ENCODE data around the gene LSAMP. TPM values are rescaled to one million over a fixed set of nuclear protein-coding genes. Genes with fewer than 3 reads are reported as not detected.

LSAMP gene
- total RNA-seq, 1 experiment from 2014 or later = 0.90 TPM

- Histone ChIP-seq H2BK120ac (ENCODE audit: low read depth, low read length, poor library complexity, severe bottlenecking) (no peak overlapping the region), H3K14ac (ENCODE audit: insufficient read depth, low read length) (no peak overlapping the region), H4K5ac (ENCODE audit: insufficient read length, low read depth, low read length) (no peak overlapping the region), H2BK15ac (ENCODE audit: low read depth, low read length) (no peak overlapping the region), H3K4me2 (ENCODE audit: insufficient read depth, insufficient read length, low read length) (no peak overlapping the region), H4K91ac (ENCODE audit: insufficient read length, low read depth, low read length) (no peak overlapping the region), H3K79me2 (ENCODE audit: insufficient read depth, low read length) (no peaks in the 10 kb centered on the region), H3K27ac (ENCODE audit: insufficient read length, low read depth, low read length) (no peak overlapping the region), H2AK5ac (ENCODE audit: insufficient read length, low read length) (no peak overlapping the region), H2BK12ac (ENCODE audit: insufficient read length, low read depth, low read length) (no peak overlapping the region), H3K23ac (ENCODE audit: insufficient read length, low read depth, low read length) (no peak overlapping the region), H3K9ac (ENCODE audit: extremely low read depth, insufficient read length, low read length) (no peak overlapping the region), H2AFZ (ENCODE audit: low read length) (no peak overlapping the region), H3T11ph (ENCODE audit: low read length) (no peak overlapping the region), H3K4ac (ENCODE audit: low read depth, low read length) (no peak overlapping the region), H3K23me2 (ENCODE audit: insufficient read length, low read depth, low read length, poor library complexity, severe bottlenecking) (no peaks in the 10 kb centered on the region), H3K56ac (ENCODE audit: insufficient read length, low read depth, low read length) (no peak overlapping the region), H3K9me3 (ENCODE audit: control insufficient read depth, low read depth, low read length) (no peaks in the 10 kb centered on the region), H2BK20ac (ENCODE audit: low read depth, low read length, poor library complexity, severe bottlenecking) (no peak overlapping the region), H3K27me3 (ENCODE audit: insufficient read depth, low read length) (no peaks in the 10 kb centered on the region), H3K79me1 (ENCODE audit: insufficient read depth, low read depth, low read length, poor library complexity, severe bottlenecking) (no peaks in the 10 kb centered on the region), H3K18ac (ENCODE audit: insufficient read length, low read depth, low read length) (no peak overlapping the region), H2BK5ac (ENCODE audit: insufficient read length, low read length) (no peak overlapping the region), H4K8ac (replicated peaks; ENCODE audit: insufficient read length, low read depth, low read length) (no peak overlapping the region), H3K4me1 (ENCODE audit: insufficient read depth, low read length) (no peaks in the 10 kb centered on the region), H4K20me1 (ENCODE audit: control insufficient read depth, insufficient read depth, insufficient read length) (no peaks in the 10 kb centered on the region)
- H3K4me3 Mint-ChIP-seq = no peak overlapping the region
- no peak overlapping the region for H3K27ac Mint-ChIP-seq
- H3K4me1 Mint-ChIP-seq = no peaks in the 10 kb centered on the region
- TF ChIP-seq, protein P1, sequence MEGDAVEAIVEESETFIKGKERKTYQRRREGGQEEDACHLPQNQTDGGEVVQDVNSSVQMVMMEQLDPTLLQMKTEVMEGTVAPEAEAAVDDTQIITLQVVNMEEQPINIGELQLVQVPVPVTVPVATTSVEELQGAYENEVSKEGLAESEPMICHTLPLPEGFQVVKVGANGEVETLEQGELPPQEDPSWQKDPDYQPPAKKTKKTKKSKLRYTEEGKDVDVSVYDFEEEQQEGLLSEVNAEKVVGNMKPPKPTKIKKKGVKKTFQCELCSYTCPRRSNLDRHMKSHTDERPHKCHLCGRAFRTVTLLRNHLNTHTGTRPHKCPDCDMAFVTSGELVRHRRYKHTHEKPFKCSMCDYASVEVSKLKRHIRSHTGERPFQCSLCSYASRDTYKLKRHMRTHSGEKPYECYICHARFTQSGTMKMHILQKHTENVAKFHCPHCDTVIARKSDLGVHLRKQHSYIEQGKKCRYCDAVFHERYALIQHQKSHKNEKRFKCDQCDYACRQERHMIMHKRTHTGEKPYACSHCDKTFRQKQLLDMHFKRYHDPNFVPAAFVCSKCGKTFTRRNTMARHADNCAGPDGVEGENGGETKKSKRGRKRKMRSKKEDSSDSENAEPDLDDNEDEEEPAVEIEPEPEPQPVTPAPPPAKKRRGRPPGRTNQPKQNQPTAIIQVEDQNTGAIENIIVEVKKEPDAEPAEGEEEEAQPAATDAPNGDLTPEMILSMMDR (conservative IDR thresholded peaks at IDR 0.05) = no peak
- WGBS (ENCODE audit: extremely low coverage, insufficient read length, low lambda C conversion rate) = no CpG with 5 or more reads among the region's 1 CpG
- H3K9me3 Mint-ChIP-seq = no peaks in the 10 kb centered on the region
- DNase-seq = no peak
- no peaks in the 10 kb centered on the region; a peak in 1 of 7 replicates for H3K36me3 Mint-ChIP-seq (ENCODE audit: insufficient read depth in 1 of 3, low read depth in 3 of 3)
- no peaks in the 10 kb centered on the region for H3K27me3 Mint-ChIP-seq (ENCODE audit: low read depth)
Measured at GRCh38 chr3:116417151-116417550, 28.1 kb downstream of the LSAMP start.
